K562 (cell line): Measurements from ENCODE around the gene INPP5E. TPM values are rescaled to one million over a fixed set of nuclear protein-coding genes. Genes with fewer than 3 reads are reported as not detected.

Source experiments
- ATAC-seq: fragments of 200-7000 bp; cut with Tn5 transposase; 3 replicates; pipeline ENCODE4 v1.9.1; 2020; ENCODE audit warnings: moderate library complexity
- BruUV-seq: library from RNA; stranded (reverse); fragments of 400-500 nt; replicated peaks from 2 replicates; lab custom pipeline; 2021; lab: Mats Ljungman, UMichigan
- CTCF ChIA-PET: fragments of 300-600 bp; formaldehyde crosslinking; extraction: SDS; loops from one replicate; lab custom pipeline; 2021; ENCODE audit warnings: low intra/inter-chr PET ratio; lab: Yijun Ruan, JAX
- POLR2A ChIA-PET: fragments of 300-600, 350-650 bp; sonication (Branson Sonifier 250); formaldehyde crosslinking; extraction: SDS; loops from one replicate; lab custom pipeline; 2021; ENCODE audit warnings: antibody characterized with exemption, inconsistent platforms; lab: Yijun Ruan, JAX
- DNase-seq, 4 experiments: peaks; one replicate each; pipeline versions ENCODE4 v3.0.0 to v3.0.0-alpha.2; 2011 to 2018; ENCODE audit warnings: low spot score in 3 of 4, mixed read lengths in 3 of 4; ENCODE audit errors: extremely low read depth in 1 of 4
- FAIRE-seq: peaks from 2 replicates; lab custom pipeline; 2011; peaks lifted over from hg19 to GRCh38; lab: Jason Lieb, UNC
- H2AFZ ChIP-seq: 2 replicates; pipeline ENCODE4 v1.6.0; 2011; ENCODE audit warnings: low read depth, low read length, control low read depth, inconsistent platforms
- H3K27ac ChIP-seq: fragments of 200-600 bp; 3 replicates; pipeline ENCODE4 v1.8.0; 2011; ENCODE audit warnings: low read depth, mild to moderate bottlenecking, control low read depth, inconsistent platforms, low read length, moderate library complexity, mixed read lengths; ENCODE audit errors: extremely low read depth
- H3K27me3 ChIP-seq, 2 experiments: fragments of 300-600 bp in 1 of 2; 2 replicates in 1 of 2; 3 replicates in 1 of 2; pipeline versions ENCODE4 v1.6.0 to v1.8.0; 2011; ENCODE audit warnings: inconsistent platforms in 2 of 2, low read length in 2 of 2, mild to moderate bottlenecking in 1 of 2, mixed read lengths in 1 of 2, moderate library complexity in 1 of 2; ENCODE audit not compliant: control insufficient read depth in 2 of 2, insufficient read depth in 2 of 2
- H3K36me3 ChIP-seq: fragments of 300-600 bp; 3 replicates; pipeline ENCODE4 v1.8.0; 2011; ENCODE audit warnings: mild to moderate bottlenecking, low read length, inconsistent platforms; ENCODE audit not compliant: control insufficient read depth, insufficient read depth
- H3K4me1 ChIP-seq, 2 experiments: fragments of 200-600 bp in 1 of 2; replicated peaks in 1 of 2; 2 replicates in 1 of 2; 3 replicates in 1 of 2; pipeline versions ENCODE4 v1.5.1 to v1.8.0; 2011; ENCODE audit warnings: inconsistent platforms in 2 of 2, low read length in 2 of 2, mild to moderate bottlenecking in 1 of 2, mixed read lengths in 1 of 2, moderate library complexity in 1 of 2; ENCODE audit not compliant: control insufficient read depth in 2 of 2, insufficient read depth in 2 of 2
- H3K4me2 ChIP-seq: 2 replicates; pipeline ENCODE4 v1.6.1; 2011; ENCODE audit warnings: low read length, control low read depth, inconsistent platforms, mixed read lengths; ENCODE audit not compliant: insufficient read depth
- H3K4me3 ChIP-seq: fragments of 200-600 bp; sonication (generic), shearing (Covaris generic); 2 replicates; pipeline ENCODE4 v1.5.1; 2016; ENCODE audit warnings: control low read depth, inconsistent platforms
- H3K79me2 ChIP-seq: fragments of 200-600 bp; 3 replicates; pipeline ENCODE4 v1.8.0; 2011; ENCODE audit warnings: low read length, inconsistent platforms; ENCODE audit not compliant: control insufficient read depth, insufficient read depth
- H3K9ac ChIP-seq, 2 experiments: 2 replicates each; pipeline versions ENCODE4 v1.6.0 to v1.6.1; 2011; ENCODE audit warnings: low read depth in 2 of 2, low read length in 2 of 2, control low read depth in 1 of 2, inconsistent platforms in 1 of 2, mild to moderate bottlenecking in 1 of 2, mixed read lengths in 1 of 2; ENCODE audit not compliant: insufficient read depth in 1 of 2
- H3K9me1 ChIP-seq: one replicate; pipeline ENCODE4 v1.6.0; 2011; ENCODE audit warnings: inconsistent platforms, mild to moderate bottlenecking, low read length, moderate library complexity; ENCODE audit not compliant: control insufficient read depth, insufficient read depth
- H3K9me3 ChIP-seq: replicated peaks from 2 replicates; pipeline ENCODE4 v1.5.1; 2011; ENCODE audit warnings: low read depth, low read length, inconsistent platforms; ENCODE audit not compliant: control insufficient read depth, insufficient read depth
- H4K20me1 ChIP-seq: replicated peaks from 2 replicates; pipeline ENCODE4 v1.6.1; 2011; ENCODE audit warnings: low read length, inconsistent platforms, mixed read lengths; ENCODE audit not compliant: control insufficient read depth, insufficient read depth
- BRCA1 ChIP-seq, 2 experiments: fragments of 450-650 bp in 1 of 2; sonication (generic) in 1 of 2; formaldehyde crosslinking in 1 of 2; IDR thresholded peaks; 2 replicates each; pipeline versions ENCODE4 v1.5.0 to v1.6.1; 2017 to 2020; ENCODE audit warnings: mild to moderate bottlenecking in 1 of 2, missing genetic modification reagents in 1 of 2
- HLTF ChIP-seq: fragments of 450-650 bp; IDR thresholded peaks from 2 replicates; pipeline ENCODE4 v1.6.1; 2016
- RBFOX2 ChIP-seq: fragments of 200-400 bp; formaldehyde crosslinking; IDR thresholded peaks from 2 replicates; pipeline ENCODE4 v1.6.1; 2017; ENCODE audit warnings: low read depth, mild to moderate bottlenecking, low read length, moderate library complexity
- TAL1 ChIP-seq: fragments of 450-650 bp; IDR thresholded peaks from 2 replicates; pipeline ENCODE4 v1.6.1; 2016; ENCODE audit warnings: mild to moderate bottlenecking
- WGBS: fragments of 100-300 bp; shearing (Covaris generic); methylation state at CpG from one replicate; pipeline ENCODE4 v1.1.6; 2016; ENCODE audit warnings: low coverage, mixed read lengths; ENCODE audit not compliant: insufficient coverage; ENCODE audit errors: missing lambda C conversion rate; 5-methylcytosine and 5-hydroxymethylcytosine counted together
- in situ Hi-C: fragments of 300-500 bp; cut with MboI; formaldehyde crosslinking; loops from 4 replicates; pipeline ENCODE4 v1.15.0; 2018; ENCODE audit warnings: inconsistent platforms, mixed read lengths
- intact Hi-C: fragments of 100-400 bp; cut with micrococcal nuclease; formaldehyde crosslinking; loops from 2 replicates; pipeline ENCODE4 v1.14.2; 2022
- polyA plus RNA-seq, 8 experiments: library from polyadenylated mRNA; depleted of rRNA in 4 of 8; stranded (reverse) in 5 of 8; unstranded in 3 of 8; fragments of >200 nt; fragmentation: Nextera tagmentation in 2 of 8; fragmentation: Illumina TruSeq in 1 of 8; extraction: Ambion mirVana in 2 of 8; extraction: Trizol in 1 of 8; gene quantifications; 2 replicates each; pipeline versions ENCODE4 v1.2.1 to v1.2.3, GENCODE V29; 2011 to 2014; ENCODE audit warnings: inconsistent platforms in 1 of 8, missing spikeins in 1 of 8
- total RNA-seq, 7 experiments: library from RNA; depleted of rRNA in 6 of 7; stranded (reverse); fragments of >200 nt in 6 of 7; fragmentation: Illumina TruSeq in 2 of 7; extraction: Trizol in 2 of 7; gene quantifications; 2 replicates each; pipeline versions ENCODE4 v1.2.1 to v1.2.3, GENCODE V29; 2011 to 2021; ENCODE audit warnings: low replicate concordance in 1 of 7
- TF ChIP-seq, protein P1 (sequence below): sonication (generic); formaldehyde crosslinking; IDR thresholded peaks from 2 replicates; pipeline ENCODE4 v1.8.0; 2022; ENCODE audit warnings: missing genetic modification reagents, mild to moderate bottlenecking, moderate library complexity, borderline replicate concordance

The INPP5E gene
- total and polyA plus RNA-seq, 9 of the 15 experiments (the other 6 are each of a cell fraction or from before 2014, with no cell fraction given): 0.38 to 17.4 (median 4.9) TPM

DNA sequence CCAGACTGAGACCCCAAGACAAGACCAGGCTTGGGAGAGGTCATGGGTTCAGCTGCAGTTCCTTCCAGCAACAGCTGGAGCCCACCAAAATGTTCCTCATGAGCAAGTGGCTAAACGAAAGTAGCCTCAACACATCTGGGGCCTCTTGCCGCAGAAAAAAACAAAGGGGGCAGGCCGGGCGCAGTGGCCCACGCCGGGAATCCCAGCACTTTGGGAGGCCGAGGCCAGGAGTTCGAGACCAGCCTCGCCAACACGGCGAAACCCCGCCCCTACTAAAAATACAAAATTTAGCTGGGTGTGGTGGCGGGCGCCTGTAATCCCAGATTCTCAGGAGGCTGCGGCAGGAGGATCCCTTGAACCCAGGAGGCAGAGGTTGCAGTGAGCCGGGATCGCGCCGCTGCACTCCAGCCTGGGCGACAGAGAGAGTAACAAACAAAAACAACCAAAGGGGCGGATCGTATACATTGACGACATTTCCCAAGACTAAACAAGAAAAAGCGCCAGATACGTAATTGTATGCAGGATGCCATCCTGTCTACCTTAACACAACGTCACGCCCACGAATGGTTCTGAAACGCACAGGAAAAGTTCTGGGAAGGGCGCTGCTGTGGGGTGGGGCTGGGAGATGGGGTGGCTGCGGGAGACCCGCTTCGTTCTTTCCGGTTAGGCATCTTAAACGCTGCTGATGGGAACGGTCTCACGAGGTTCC is 1.7 kb downstream of the INPP5E start:
- WGBS: 46% methylated on average over 37 of the region's 37 CpGs
- DNase-seq (no peak), ATAC-seq (no peak), FAIRE-seq (peak; percentile 56)
- peaks cover 49% of the 10 kb centered on the region for H3K79me2 ChIP-seq
- ChIA-PET CTCF (interaction anchor here (0.6 kb wide), 1 partner anchor 199 kb away, joined by 5 read pairs; no protein-coding TSS in a partner anchor), POLR2A (interaction anchor here (0.8 to 5.6 kb wide), 5 partner anchors 10 to 75 kb away, joined by 3 to 33 read pairs (median 4); partner anchors contain the start of genes ENTR1 and PMPCA)
- peak overlapping the region; percentile 83 for H3K4me2 ChIP-seq
- H3K9me1 ChIP-seq: peaks cover 14% of the 10 kb centered on the region
- H3K27ac ChIP-seq: peak overlapping the region; percentile 33; the same call in 1 of the 3 replicates
- no peaks in the 10 kb centered on the region for H3K9me3 ChIP-seq
- peak overlapping the region; percentile 82 to 98; a peak in 3 of 4 replicates for H3K9ac ChIP-seq
- peak overlapping the region; percentile 92 for H3K4me3 ChIP-seq
- H2AFZ ChIP-seq: no peak overlapping the region
- no TSS peak for BruUV-seq
- TF ChIP-seq BRCA1 (IDR thresholded peaks at IDR 0.05) (no peak), BRCA1 (CRISPR knock-in tag; IDR thresholded peaks at IDR 0.05) (0 out of 2 replicates have a peak, but pooled peaks have one; percentile 50), RBFOX2 (peak; percentile 38; the same call in 1 of the 2 replicates), HLTF (no peak), TAL1 (no peak)
- TF ChIP-seq, protein P1, sequence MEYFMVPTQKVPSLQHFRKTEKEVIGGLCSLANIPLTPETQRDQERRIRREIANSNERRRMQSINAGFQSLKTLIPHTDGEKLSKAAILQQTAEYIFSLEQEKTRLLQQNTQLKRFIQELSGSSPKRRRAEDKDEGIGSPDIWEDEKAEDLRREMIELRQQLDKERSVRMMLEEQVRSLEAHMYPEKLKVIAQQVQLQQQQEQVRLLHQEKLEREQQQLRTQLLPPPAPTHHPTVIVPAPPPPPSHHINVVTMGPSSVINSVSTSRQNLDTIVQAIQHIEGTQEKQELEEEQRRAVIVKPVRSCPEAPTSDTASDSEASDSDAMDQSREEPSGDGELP (CRISPR knock-in tag): 0 out of 2 replicates have a peak, but pooled peaks have one; percentile 31
- no peaks in the 10 kb centered on the region for H3K27me3 ChIP-seq
- peaks cover 57% of the 10 kb centered on the region; the same call in 2 of the 3 replicates for H3K36me3 ChIP-seq
- peaks cover 21 to 64% of the 10 kb centered on the region in 2 experiments for H3K4me1 ChIP-seq
- intact Hi-C loops: no loop called here
- in situ Hi-C loops: no loop called here
- H4K20me1 ChIP-seq: peaks cover 28% of the 10 kb centered on the region; the same call in 1 of the 2 replicates
